ENCODE measurements around the gene ADAM33. TPM values are rescaled to one million over a fixed set of nuclear protein-coding genes. Genes with fewer than 3 reads are reported as not detected.

ADAM33 gene
- total RNA-seq, 1 experiment from 2014 or later, result 4.9 TPM

- no peak for DNase-seq
Observed at GRCh38 chr20:3678856-3679720, 2.7 kb downstream of the ADAM33 start.

GRCh38 chr20:3678198-3678597 is 3.6 kb downstream of the ADAM33 start:
- H3K27me3 ChIP-seq, result no peaks in the 10 kb centered on the region
- H3K36me3 ChIP-seq, result no peaks in the 10 kb centered on the region
- no peak overlapping the region for H3K4me3 ChIP-seq
- H3K9me3 ChIP-seq, result no peaks in the 10 kb centered on the region
- no peak for DNase-seq

More at GRCh38 chr20:3678856-3679720, 2.7 kb downstream of the ADAM33 start:
- no peaks in the 10 kb centered on the region for H3K9me3 ChIP-seq
- H3K4me3 ChIP-seq, result no peak overlapping the region
- no peaks in the 10 kb centered on the region for H3K27me3 ChIP-seq
- no peaks in the 10 kb centered on the region for H3K36me3 ChIP-seq

DNA sequence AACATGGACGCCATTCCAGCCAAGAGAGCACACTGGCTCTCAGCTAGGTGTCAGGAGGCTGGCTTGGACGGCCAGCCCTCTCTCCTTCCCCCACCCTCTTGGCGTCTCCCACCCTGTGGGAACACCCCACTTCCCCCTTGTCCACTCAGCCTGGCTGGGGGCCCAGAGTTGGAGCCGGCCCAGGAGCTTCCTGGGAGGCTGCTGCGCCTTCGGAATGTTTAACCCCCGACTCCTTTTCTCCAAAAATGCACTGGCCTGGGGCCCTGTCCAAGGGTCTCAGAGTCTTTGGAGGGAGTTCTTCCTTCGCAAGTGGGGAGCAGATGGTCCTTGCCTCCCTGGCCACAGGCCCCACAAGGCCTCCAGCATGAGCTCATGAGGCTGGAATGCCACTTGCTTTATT is 4.1 kb downstream of the ADAM33 start:
- no peaks in the 10 kb centered on the region for H3K36me3 ChIP-seq
- DNase-seq, result no peak
- H3K9me3 ChIP-seq, result no peaks in the 10 kb centered on the region
- no peak overlapping the region for H3K4me3 ChIP-seq
- no peaks in the 10 kb centered on the region for H3K27me3 ChIP-seq

GRCh38 chr20:3674995-3675900 is 6.6 kb downstream of the ADAM33 start:
- no peaks in the 10 kb centered on the region for H3K27me3 ChIP-seq
- H3K9me3 ChIP-seq, result no peaks in the 10 kb centered on the region
- no peaks in the 10 kb centered on the region for H3K36me3 ChIP-seq
- no peak overlapping the region for H3K4me3 ChIP-seq
- DNase-seq, result no peak

GRCh38 chr20:3674447-3674846 is 7.4 kb downstream of the ADAM33 start:
- no peaks in the 10 kb centered on the region for H3K27me3 ChIP-seq
- no peak overlapping the region for H3K4me3 ChIP-seq
- H3K36me3 ChIP-seq, result no peaks in the 10 kb centered on the region
- H3K9me3 ChIP-seq, result no peaks in the 10 kb centered on the region
- DNase-seq, result no peak

DNA sequence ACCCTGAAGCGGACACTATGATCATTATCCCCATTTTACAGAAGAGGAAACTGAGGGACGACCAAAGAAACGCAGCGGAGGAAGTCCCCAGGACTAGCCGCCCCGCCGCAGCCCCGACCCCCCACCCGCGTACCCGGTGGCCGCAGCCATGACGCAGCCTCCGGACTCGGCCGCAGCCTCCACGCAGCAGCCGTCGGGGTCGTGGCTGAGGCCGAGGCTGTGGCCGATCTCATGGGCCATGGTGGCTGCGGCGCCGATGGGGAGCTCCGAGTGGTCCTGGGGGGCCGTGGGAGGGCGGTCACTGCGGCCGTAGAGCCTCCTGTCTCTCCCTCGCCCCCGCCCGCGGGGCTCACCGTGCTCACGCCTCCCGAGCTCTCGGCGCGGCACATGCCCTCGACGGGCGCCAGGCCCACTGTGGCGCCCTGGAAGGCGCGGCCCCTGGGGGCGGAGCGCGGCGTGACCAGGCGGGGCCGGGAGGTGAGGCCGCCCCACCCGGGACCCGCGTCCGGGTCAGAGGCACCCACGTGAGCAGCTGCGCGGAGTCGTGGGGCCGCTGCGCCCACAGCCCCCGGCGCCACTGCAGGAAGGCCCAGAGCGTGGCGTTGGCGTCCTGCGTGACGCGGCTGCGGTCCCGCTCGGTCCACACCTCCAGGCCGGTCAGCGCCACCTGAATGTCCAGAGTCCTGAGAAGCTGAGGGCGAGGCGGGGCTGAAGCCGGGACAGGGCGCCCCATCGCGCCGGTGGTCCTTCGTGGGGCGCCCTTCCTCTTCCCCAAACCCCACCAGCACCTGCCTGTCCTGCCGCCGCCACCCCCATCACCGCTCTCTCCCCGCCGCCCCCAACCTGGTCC is 8.4 kb downstream of the ADAM33 start:
- no peaks in the 10 kb centered on the region for H3K36me3 ChIP-seq
- H3K27me3 ChIP-seq, result no peaks in the 10 kb centered on the region
- no peak for DNase-seq
- no peaks in the 10 kb centered on the region for H3K9me3 ChIP-seq
- H3K4me3 ChIP-seq, result no peak overlapping the region

DNA sequence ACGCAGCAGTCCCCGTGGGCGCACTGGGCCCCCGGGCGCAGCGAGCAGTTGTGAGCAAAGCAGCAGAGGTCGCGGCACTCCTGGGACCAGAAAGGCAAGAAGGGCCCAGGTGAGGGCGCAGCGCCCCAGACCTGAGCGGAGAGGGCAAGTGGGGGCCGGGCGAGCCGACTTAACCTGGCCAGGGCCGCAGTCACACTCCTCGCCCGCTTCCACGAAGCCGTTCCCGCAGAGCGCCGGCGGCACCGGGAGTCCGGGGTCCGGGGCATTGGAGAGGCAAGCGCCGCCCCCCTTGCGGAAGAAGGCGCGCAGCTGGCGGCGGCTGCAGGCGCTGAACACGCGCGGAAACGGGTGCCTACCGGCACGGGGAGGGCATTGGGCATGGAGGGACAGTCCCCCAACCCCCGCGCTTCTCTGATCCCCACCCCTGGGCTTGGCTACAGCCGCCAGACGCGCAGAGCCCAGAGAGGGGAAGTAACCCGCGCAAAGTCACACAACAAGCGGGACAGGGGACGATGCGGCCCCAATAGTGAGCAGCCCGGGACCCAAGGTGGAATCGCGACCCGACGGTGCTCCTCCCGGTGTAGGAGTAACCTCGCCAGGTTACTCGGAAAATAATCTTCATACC is 9.2 kb downstream of the ADAM33 start:
- no peaks in the 10 kb centered on the region for H3K27me3 ChIP-seq
- no peak overlapping the region for H3K4me3 ChIP-seq
- no peak for DNase-seq
- H3K9me3 ChIP-seq, result no peaks in the 10 kb centered on the region
- H3K36me3 ChIP-seq, result no peaks in the 10 kb centered on the region

DNA sequence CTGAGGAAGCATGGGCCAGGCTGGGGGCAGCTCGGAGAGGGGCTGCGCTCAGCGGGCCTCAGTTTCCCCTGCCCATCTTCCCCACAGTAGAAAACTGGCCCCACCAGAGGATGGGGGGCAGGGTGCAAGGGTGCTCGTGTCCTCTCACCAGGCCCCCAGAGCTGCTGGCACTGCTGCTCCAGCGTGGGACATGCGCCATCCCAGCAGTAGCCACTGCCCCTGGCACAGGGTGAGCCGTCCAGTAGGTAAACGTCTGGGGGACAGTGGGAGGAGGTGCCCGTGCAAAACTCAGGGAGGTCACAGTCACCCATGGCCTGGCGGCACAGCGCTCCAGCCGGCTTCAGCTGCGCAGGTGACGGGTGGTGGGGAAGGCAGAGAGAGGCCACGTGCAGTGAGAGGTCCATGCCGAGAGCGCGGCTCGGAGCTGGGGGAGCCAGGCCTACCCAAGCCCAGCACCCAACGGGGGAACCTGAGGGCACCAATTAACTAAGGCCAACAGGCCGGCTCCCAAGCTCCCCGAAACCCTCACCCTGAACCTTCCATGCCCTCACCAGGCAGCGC is 9.7 kb downstream of the ADAM33 start:
- Histone ChIP-seq H3K27me3 (no peaks in the 10 kb centered on the region), H3K4me3 (no peak overlapping the region), H3K9me3 (no peaks in the 10 kb centered on the region), H3K36me3 (no peaks in the 10 kb centered on the region)
- DNase-seq, result no peak

GRCh38 chr20:3670945-3671344 is 10.9 kb downstream of the ADAM33 start:
- Histone ChIP-seq H3K27me3 (no peaks in the 10 kb centered on the region), H3K4me3 (no peak overlapping the region), H3K36me3 (no peaks in the 10 kb centered on the region), H3K9me3 (no peaks in the 10 kb centered on the region)
- DNase-seq, result no peak

DNA sequence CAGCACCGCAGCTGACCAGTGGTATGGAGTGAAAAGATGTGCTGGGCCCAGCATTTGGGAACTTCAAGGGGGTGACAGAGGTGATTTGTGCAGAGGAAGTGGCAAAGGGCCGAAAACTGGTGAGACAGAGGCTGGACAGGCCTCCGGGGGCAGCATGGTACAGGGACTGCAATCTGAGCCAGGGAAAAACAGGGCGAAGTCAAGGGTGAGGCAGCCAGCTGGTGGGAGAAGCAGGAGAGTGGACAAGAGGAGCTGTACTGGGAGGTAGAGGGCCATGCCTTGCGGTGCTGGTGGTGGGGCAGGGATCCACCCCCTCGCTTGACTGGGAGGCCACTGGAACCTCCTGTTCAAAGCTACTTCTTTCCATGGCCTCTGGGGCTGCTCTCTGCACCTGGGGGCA is 11.3 kb downstream of the ADAM33 start:
- DNase-seq, result no peak
- no peaks in the 10 kb centered on the region for H3K36me3 ChIP-seq
- no peaks in the 10 kb centered on the region for H3K27me3 ChIP-seq
- no peak overlapping the region for H3K4me3 ChIP-seq
- H3K9me3 ChIP-seq, result no peaks in the 10 kb centered on the region

DNA sequence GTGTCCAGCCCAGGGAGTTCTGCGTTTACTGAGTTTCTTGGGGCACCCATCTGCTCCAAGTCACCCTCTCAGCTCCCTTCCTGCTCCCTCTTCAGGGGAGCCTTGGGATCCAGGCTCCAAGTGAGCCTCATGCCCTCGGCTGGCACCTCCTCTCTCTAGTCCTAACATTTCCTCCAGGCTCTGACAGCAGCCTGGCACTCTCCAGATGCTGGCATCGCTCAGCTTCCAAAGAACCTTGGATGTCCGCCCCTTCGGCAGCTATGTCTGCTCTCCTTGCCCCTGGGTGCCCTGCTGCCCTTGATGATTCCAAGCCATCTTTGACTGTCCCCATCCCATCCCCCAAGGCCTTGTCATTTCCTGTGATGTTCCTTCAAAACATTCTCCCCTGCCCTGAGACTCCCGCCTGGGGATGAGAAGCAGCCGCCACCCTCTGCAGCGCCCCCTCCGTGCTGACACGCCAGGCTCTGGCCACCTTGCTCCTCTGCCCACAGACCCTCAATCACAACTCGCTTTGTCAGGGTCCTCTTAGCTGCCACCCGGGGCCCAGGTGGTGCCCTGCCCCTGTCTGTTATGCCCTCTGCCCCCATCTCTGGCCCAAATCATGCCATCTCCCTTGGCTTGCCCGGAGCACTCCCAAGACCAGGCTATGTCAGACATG is 12.0 kb downstream of the ADAM33 start:
- no peak for DNase-seq
- H3K4me3 ChIP-seq, result no peak overlapping the region
- H3K36me3 ChIP-seq, result no peaks in the 10 kb centered on the region
- no peaks in the 10 kb centered on the region for H3K27me3 ChIP-seq
- no peaks in the 10 kb centered on the region for H3K9me3 ChIP-seq

DNA sequence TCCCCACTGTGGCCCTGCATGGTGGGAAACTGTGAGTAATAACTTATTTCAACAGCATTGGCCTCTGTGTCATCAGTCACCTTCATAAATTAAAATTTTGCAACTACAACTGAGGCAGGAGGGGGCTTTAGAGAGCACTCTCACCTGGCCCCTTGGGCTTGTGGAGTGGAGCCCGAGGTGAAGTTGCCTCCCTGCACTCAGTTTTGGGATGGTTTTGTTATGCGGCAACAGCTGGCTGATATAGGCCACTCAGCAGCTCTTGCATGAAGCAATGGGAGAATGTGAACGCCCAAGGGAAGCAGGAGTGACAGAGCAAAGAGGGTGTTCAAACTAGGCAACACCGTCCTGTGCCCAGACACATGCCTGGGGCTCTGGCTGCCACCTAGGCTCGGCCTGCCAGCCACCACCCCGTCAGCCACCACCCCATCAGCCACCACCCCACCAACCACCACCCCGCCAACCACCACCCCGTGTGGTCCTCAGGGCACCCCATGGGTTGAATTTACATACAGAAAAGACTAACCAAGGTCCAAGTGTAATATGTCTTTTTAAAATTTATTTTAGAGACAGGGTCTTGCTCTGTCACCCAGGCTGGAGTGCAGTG is 14.3 kb downstream of the ADAM33 start:
- no peaks in the 10 kb centered on the region for H3K36me3 ChIP-seq
- H3K4me3 ChIP-seq, result no peak overlapping the region
- DNase-seq, result no peak
- no peaks in the 10 kb centered on the region for H3K9me3 ChIP-seq
- no peaks in the 10 kb centered on the region for H3K27me3 ChIP-seq

- Histone ChIP-seq H3K27me3 (no peaks in the 10 kb centered on the region), H3K36me3 (no peaks in the 10 kb centered on the region), H3K9me3 (no peaks in the 10 kb centered on the region), H3K4me3 (no peak overlapping the region)
- no peak for DNase-seq
Observed at GRCh38 chr20:3663858-3664257, 18.0 kb downstream of the ADAM33 start.

DNA sequence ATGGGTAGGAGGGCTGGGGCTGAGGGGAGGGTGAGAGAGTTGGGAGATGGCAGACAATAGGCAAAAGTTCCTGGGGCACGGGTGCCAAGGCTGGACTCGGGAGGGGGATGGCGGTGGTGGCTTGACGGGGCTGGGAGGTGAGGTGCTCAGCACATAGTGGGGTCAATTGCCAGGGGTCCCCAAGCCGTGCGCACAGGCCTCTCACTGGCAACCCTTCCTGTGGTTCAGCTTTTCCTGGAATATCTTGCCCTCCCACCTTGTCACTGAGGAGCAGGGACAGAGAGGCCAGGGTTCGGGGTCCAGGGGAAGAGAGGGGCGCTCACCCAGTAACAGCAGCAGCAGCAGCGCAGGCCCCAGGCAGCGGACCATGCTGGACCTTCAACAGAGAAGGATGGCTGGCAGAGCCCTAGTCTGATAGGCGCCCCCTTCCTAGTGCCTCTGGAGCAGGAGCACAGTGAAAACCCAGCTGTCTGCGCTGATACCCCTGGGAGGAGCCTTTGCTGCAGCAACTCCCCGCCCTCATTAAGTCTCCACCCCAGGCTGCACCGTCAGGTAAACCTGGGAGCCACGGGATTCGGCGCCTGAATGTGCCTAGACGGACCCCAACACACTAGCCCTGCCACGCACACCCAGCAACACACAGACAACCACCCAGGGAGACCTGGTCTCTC is 18.6 kb downstream of the ADAM33 start, which contains the start of gene GFRA4:
Gene GFRA4, minus strand, starts transcription at position 369 of the 671 bp plus-strand sequence. Its CDS starts 0 bp downstream, at position 369.
- DNase-seq, result no peak
- no peaks in the 10 kb centered on the region for H3K9me3 ChIP-seq
- no peaks in the 10 kb centered on the region for H3K36me3 ChIP-seq
- H3K27me3 ChIP-seq, result no peaks in the 10 kb centered on the region
- H3K4me3 ChIP-seq, result no peak within 1 kb of the TSS
